GM23248 (cell line): ENCODE data around the gene OR10T2.

Experiments
- EZH2 ChIP-seq: fragments of 200-600 bp; sonication (generic); IDR thresholded peaks from 2 replicates; pipeline ENCODE4 v1.6.1; 2018; ENCODE audit warnings: antibody characterized with exemption, mild to moderate bottlenecking; ENCODE audit not compliant: insufficient read depth, poor library complexity, severe bottlenecking
- EZH2phosphoT487 ChIP-seq: fragments of 200-600 bp; sonication (generic); IDR thresholded peaks from 2 replicates; pipeline ENCODE4 v1.6.1; 2018; ENCODE audit warnings: antibody characterized with exemption, moderate library complexity, mild to moderate bottlenecking, low read depth; ENCODE audit not compliant: insufficient read depth

GRCh38 chr1:158426137-158426536, 26.9 kb upstream of the OR10T2 start, which contains the start of gene OR10K2:
- TF ChIP-seq EZH2 (no peak), EZH2phosphoT487 (no peak)
